HG03354 (cell line): ENCODE data around the gene OXGR1.
A peak's percentile ranks its signal among the peaks of the same experiment; 100 is the strongest.
"Not testable (repeated sequence)": the region's sequence is repeated elsewhere in the genome, so short reads cannot be mapped to it uniquely, and the experiment has no call there.

ENCODE experiments used
- ATAC-seq: cut with Tn5 transposase; IDR thresholded peaks from one replicate; pipeline ENCODE4 v1.9.1; 2021; ENCODE audit warnings: mild to moderate bottlenecking; ENCODE audit not compliant: unreplicated experiment, poor library complexity, severe bottlenecking

OXGR1 gene

GRCh38 chr13:96994017-96994857, at the start of gene OXGR1:
TSS of gene OXGR1 (minus strand) at chr13:96994476. CDS start at chr13:96987759, 6,717 bp downstream.
- ATAC-seq, result peak; percentile 35

- no peak for ATAC-seq
Observed at GRCh38 chr13:97043302-97043701, 49.0 kb upstream of the OXGR1 start.

- ATAC-seq, result peak; percentile 57
Observed at GRCh38 chr13:97030705-97031452, 36.6 kb upstream of the OXGR1 start.

- peak; percentile 52 for ATAC-seq
Observed at GRCh38 chr13:97028441-97029299, 34.4 kb upstream of the OXGR1 start.

GRCh38 chr13:97027162-97027554, 32.9 kb upstream of the OXGR1 start:
- no peak for ATAC-seq

- no peak for ATAC-seq
Observed at GRCh38 chr13:97026531-97027161, 32.4 kb upstream of the OXGR1 start.

GRCh38 chr13:97023812-97024211, 29.5 kb upstream of the OXGR1 start:
- not testable (repeated sequence) for ATAC-seq

- no peak for ATAC-seq
Observed at GRCh38 chr13:97023117-97023516, 28.8 kb upstream of the OXGR1 start.

- ATAC-seq, result no peak
Observed at GRCh38 chr13:97021241-97021640, 27.0 kb upstream of the OXGR1 start.

GRCh38 chr13:97020689-97021240, 26.5 kb upstream of the OXGR1 start:
- no peak for ATAC-seq

- no peak for ATAC-seq
Observed at GRCh38 chr13:97020194-97020593, 25.9 kb upstream of the OXGR1 start.

GRCh38 chr13:97019236-97019635, 25.0 kb upstream of the OXGR1 start:
- ATAC-seq, result no peak

GRCh38 chr13:97018029-97018819, 23.9 kb upstream of the OXGR1 start:
- ATAC-seq, result peak; percentile 95

- no peak for ATAC-seq
Observed at GRCh38 chr13:97017322-97017721, 23.0 kb upstream of the OXGR1 start.

- no peak for ATAC-seq
Observed at GRCh38 chr13:97015661-97016350, 21.5 kb upstream of the OXGR1 start.

- no peak for ATAC-seq
Observed at GRCh38 chr13:97012251-97013048, 18.2 kb upstream of the OXGR1 start.

GRCh38 chr13:97011446-97012131, 17.3 kb upstream of the OXGR1 start:
- no peak for ATAC-seq
